ENCODE measurements around the gene HSFX3. TPM values are rescaled to one million over a fixed set of nuclear protein-coding genes. Genes with fewer than 3 reads are reported as not detected.
"Not testable (repeated sequence)": the region's sequence is repeated elsewhere in the genome, so short reads cannot be mapped to it uniquely, and the experiment has no call there.

Gene HSFX3
- total and polyA plus RNA-seq, 2 of the 8 experiments (the other 6 are each of a cell fraction or from before 2014, with no cell fraction given): not detected

DNA sequence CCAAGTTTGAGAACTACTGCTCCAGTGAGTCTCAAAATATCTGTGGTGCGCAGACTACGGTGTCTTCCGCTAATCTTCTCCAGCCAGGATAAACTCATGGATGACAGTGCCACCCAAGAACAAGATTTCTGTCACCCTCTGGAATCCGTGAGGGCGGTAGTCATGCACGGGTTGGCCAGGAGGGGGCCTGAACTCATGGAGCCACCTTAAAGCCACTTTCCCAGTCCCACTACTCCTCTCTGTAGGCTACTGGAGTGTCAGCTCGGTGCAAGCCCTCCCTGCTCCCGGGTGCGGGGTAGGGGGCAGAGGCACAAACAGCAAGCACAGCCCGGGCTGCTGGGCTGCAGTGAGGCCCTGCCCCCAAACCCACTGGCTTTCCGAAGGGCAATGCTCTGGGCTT, 48.9 kb upstream of the HSFX3 start:
- H2BK12ac ChIP-seq (ENCODE audit: low read depth, low read length); H3K14ac ChIP-seq (ENCODE audit: insufficient read length); H3K4me3 ChIP-seq (ENCODE audit: extremely low read depth in 1 of 4, insufficient read depth in 2 of 4, low read depth in 3 of 4, low read length in 4 of 4); H3K23me2 ChIP-seq (ENCODE audit: low read depth, low read length); H4K8ac ChIP-seq (ENCODE audit: extremely low read depth, insufficient read depth, low read length); H2BK5ac ChIP-seq (ENCODE audit: low read depth, low read length); H3K4me2 ChIP-seq (ENCODE audit: insufficient read depth in 1 of 2, low read depth in 2 of 2, low read length in 2 of 2); H3K27ac ChIP-seq (ENCODE audit: low read depth, low read length); H2AK5ac ChIP-seq (ENCODE audit: low read depth, low read length); H2AFZ ChIP-seq (ENCODE audit: low read length); H3K23ac ChIP-seq (ENCODE audit: insufficient read length); H3K27me3 ChIP-seq (replicated peaks in 1 of 4; ENCODE audit: control insufficient read depth in 3 of 4, extremely low read depth in 1 of 4, insufficient read depth in 3 of 4, low read length in 3 of 4); CTCF ChIA-PET (ENCODE audit: partially characterized antibody); H3K4ac ChIP-seq (replicated peaks; ENCODE audit: insufficient read length, low read depth, low read length); H3K79me1 ChIP-seq (ENCODE audit: low read depth, low read length); H3K18ac ChIP-seq (ENCODE audit: extremely low read depth, low read length); H3K56ac ChIP-seq (replicated peaks; ENCODE audit: insufficient read length, low read depth, low read length); H4K5ac ChIP-seq (ENCODE audit: insufficient read length, low read depth, low read length); H2BK20ac ChIP-seq (ENCODE audit: low read length); H3K9ac ChIP-seq (replicated peaks in 1 of 4; ENCODE audit: extremely low read depth in 1 of 4, low read depth in 3 of 4, low read length in 3 of 4); H2BK15ac ChIP-seq (ENCODE audit: low read length); H4K20me1 ChIP-seq (replicated peaks in 1 of 2; ENCODE audit: control insufficient read depth in 1 of 2, insufficient read depth in 2 of 2, low read length in 2 of 2); H3K4me1 ChIP-seq (replicated peaks in 1 of 4; ENCODE audit: control insufficient read depth in 3 of 4, insufficient read depth in 4 of 4, low read length in 3 of 4); H3K36me3 ChIP-seq (ENCODE audit: control insufficient read depth in 2 of 4, insufficient read depth in 4 of 4, low read length in 3 of 4); H2BK120ac ChIP-seq (replicated peaks; ENCODE audit: low read depth, low read length); H4K91ac ChIP-seq (replicated peaks; ENCODE audit: insufficient read length, low read length); H3K9me3 ChIP-seq (ENCODE audit: insufficient read depth in 2 of 2, low read depth in 1 of 2, low read length in 1 of 2); POLR2A ChIA-PET (ENCODE audit: partially characterized antibody); H3K79me2 ChIP-seq (ENCODE audit: control insufficient read depth in 1 of 2, insufficient read depth in 2 of 2, low read length in 2 of 2): not testable (repeated sequence)
- DNase-seq (ENCODE audit: low read depth in 1 of 2, low spot score in 2 of 2): peak in 1 of 2 experiments; percentile 54
- TF ChIP-seq, protein P1, sequence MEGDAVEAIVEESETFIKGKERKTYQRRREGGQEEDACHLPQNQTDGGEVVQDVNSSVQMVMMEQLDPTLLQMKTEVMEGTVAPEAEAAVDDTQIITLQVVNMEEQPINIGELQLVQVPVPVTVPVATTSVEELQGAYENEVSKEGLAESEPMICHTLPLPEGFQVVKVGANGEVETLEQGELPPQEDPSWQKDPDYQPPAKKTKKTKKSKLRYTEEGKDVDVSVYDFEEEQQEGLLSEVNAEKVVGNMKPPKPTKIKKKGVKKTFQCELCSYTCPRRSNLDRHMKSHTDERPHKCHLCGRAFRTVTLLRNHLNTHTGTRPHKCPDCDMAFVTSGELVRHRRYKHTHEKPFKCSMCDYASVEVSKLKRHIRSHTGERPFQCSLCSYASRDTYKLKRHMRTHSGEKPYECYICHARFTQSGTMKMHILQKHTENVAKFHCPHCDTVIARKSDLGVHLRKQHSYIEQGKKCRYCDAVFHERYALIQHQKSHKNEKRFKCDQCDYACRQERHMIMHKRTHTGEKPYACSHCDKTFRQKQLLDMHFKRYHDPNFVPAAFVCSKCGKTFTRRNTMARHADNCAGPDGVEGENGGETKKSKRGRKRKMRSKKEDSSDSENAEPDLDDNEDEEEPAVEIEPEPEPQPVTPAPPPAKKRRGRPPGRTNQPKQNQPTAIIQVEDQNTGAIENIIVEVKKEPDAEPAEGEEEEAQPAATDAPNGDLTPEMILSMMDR (IDR thresholded peaks at IDR 0.05; ENCODE audit: control extremely low read depth in 1 of 3, insufficient read depth in 1 of 3, low read depth in 1 of 3, low read length in 3 of 3): peak in 1 of 3 experiments; percentile 12; a peak in 1 of 4 replicates
- WGBS, 2 experiments (ENCODE audit: extremely low coverage in 1 of 2, insufficient coverage in 1 of 2, insufficient read length in 1 of 2, insufficient replicate concordance in 2 of 2, low coverage in 1 of 2, low lambda C conversion rate in 2 of 2, missing lambda C conversion rate in 1 of 2): no CpG with 5 or more reads among the region's 11 CpGs
- peak; percentile 92 for FAIRE-seq
